PC-3 (cell line): ENCODE measurements around the gene CGN.

Experiments
- CTCF ChIP-seq: fragments of 300-600 bp; sonication (generic); conservative IDR thresholded peaks from 2 replicates; pipeline ENCODE4 v1.5.1; 2017; ENCODE audit warnings: antibody characterized with exemption, low read depth, mild to moderate bottlenecking, low read length
- EZH2 ChIP-seq: fragments of 300-600 bp; sonication (generic); IDR thresholded peaks from one replicate; pipeline ENCODE4 v1.6.1; 2017; ENCODE audit warnings: antibody characterized with exemption, mild to moderate bottlenecking, low read length; ENCODE audit not compliant: unreplicated experiment
- EZH2phosphoT487 ChIP-seq: fragments of 300-600 bp; sonication (generic); IDR thresholded peaks from 2 replicates; pipeline ENCODE4 v1.6.1; 2018; ENCODE audit warnings: mild to moderate bottlenecking, antibody characterized with exemption, low read length, borderline replicate concordance

DNA sequence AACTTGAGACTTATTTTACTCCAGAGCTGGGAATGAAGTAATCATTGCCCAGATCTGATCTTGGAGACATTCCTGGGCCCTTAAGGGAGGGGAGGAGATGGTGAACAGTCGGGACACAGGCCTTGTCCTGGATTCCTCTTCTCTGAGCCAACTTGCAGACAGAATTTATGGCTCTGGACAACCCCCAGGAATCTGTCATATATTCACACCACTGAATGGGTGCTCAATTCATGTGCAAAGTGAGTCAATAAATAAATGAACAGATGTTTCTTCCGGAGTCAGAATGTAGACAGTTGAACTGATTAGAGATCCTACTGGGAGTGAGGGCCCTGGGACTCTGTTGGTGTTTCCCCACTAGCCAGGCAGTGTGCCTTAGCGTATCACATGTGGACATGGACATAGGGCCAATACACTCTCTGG, 31.5 kb downstream of the CGN start:
- TF ChIP-seq CTCF = no peak
- no peak for TF ChIP-seq EZH2
- no peak for TF ChIP-seq EZH2phosphoT487
